Endothelial cell of umbilical vein (primary cell): ENCODE results near the gene TOP2A. TPM values are rescaled to one million over a fixed set of nuclear protein-coding genes. Genes with fewer than 3 reads are reported as not detected.

Experiments
- BruUV-seq: library from RNA; stranded (reverse); fragments of 400-500 nt; replicated peaks from 2 replicates; lab custom pipeline; 2021; lab: Mats Ljungman, UMichigan
- CTCF ChIA-PET: fragments of 300-600, 350-600 bp; sonication (Branson Sonifier 250); formaldehyde crosslinking; loops from one replicate; lab custom pipeline; 2021; ENCODE audit warnings: antibody characterized with exemption, inconsistent platforms; lab: Charles Lee
- POLR2A ChIA-PET: fragments of 300-600, 350-600 bp; sonication (Branson Sonifier 250); formaldehyde crosslinking; loops from one replicate; lab custom pipeline; 2021; ENCODE audit warnings: antibody characterized with exemption, inconsistent platforms; lab: Charles Lee
- DNase-seq: peaks from one replicate; pipeline ENCODE4 v3.0.0-alpha.2; 2011; ENCODE audit warnings: low read depth, low spot score
- FAIRE-seq: peaks from 2 replicates; lab custom pipeline; 2011; peaks lifted over from hg19 to GRCh38; lab: Jason Lieb, UNC
- H2AFZ ChIP-seq: 2 replicates; pipeline ENCODE4 v1.6.0; 2012; ENCODE audit warnings: low read depth, low read length, control low read depth, inconsistent platforms
- H3K27ac ChIP-seq: 2 replicates; pipeline ENCODE4 v1.5.1; 2011; ENCODE audit warnings: low read depth, mild to moderate bottlenecking, control low read depth, low read length, moderate library complexity; ENCODE audit not compliant: insufficient read depth
- H3K27me3 ChIP-seq, 2 experiments: 2 replicates each; pipeline versions ENCODE4 v1.6.0 to v1.6.1; 2011; ENCODE audit warnings: low read length in 2 of 2, mixed read lengths in 1 of 2; ENCODE audit not compliant: control insufficient read depth in 2 of 2, insufficient read depth in 2 of 2
- H3K36me3 ChIP-seq, 2 experiments: 2 replicates in 1 of 2; 3 replicates in 1 of 2; pipeline ENCODE4 v1.5.1; 2011; ENCODE audit warnings: low read length in 2 of 2, mild to moderate bottlenecking in 1 of 2, moderate library complexity in 1 of 2; ENCODE audit not compliant: control insufficient read depth in 2 of 2, insufficient read depth in 2 of 2; ENCODE audit errors: extremely low read depth in 1 of 2
- H3K4me1 ChIP-seq: 3 replicates; pipeline ENCODE4 v1.5.1; 2011; ENCODE audit warnings: mild to moderate bottlenecking, low read length; ENCODE audit not compliant: control insufficient read depth, insufficient read depth; ENCODE audit errors: extremely low read depth
- H3K4me2 ChIP-seq: 2 replicates; pipeline ENCODE4 v1.6.1; 2011; ENCODE audit warnings: low read length, control low read depth, mixed read lengths; ENCODE audit not compliant: insufficient read depth
- H3K4me3 ChIP-seq, 3 experiments: fragments of 200-600 bp in 1 of 3; sonication (generic), shearing (Covaris generic) in 1 of 3; replicated peaks in 1 of 3; 2 replicates each; pipeline ENCODE4 v1.5.1; 2011 to 2016; ENCODE audit warnings: control low read depth in 3 of 3, low read length in 3 of 3, mild to moderate bottlenecking in 2 of 3, inconsistent platforms in 1 of 3, low read depth in 1 of 3, moderate library complexity in 1 of 3; ENCODE audit not compliant: insufficient read depth in 1 of 3
- H3K79me2 ChIP-seq: 2 replicates; pipeline ENCODE4 v1.6.0; 2012; ENCODE audit warnings: low read length, inconsistent platforms; ENCODE audit not compliant: control insufficient read depth, insufficient read depth
- H3K9ac ChIP-seq: replicated peaks from 2 replicates; pipeline ENCODE3; 2011; ENCODE audit warnings: low read length, control low read depth; ENCODE audit not compliant: insufficient read depth; ENCODE audit errors: extremely low read depth
- H3K9me1 ChIP-seq: replicated peaks from 3 replicates; pipeline ENCODE4 v1.6.0; 2011; ENCODE audit warnings: mild to moderate bottlenecking, low read length; ENCODE audit not compliant: control insufficient read depth, insufficient read depth; ENCODE audit errors: extremely low read depth
- H3K9me3 ChIP-seq: replicated peaks from 2 replicates; pipeline ENCODE4 v1.5.1; 2012; ENCODE audit warnings: low read length, inconsistent platforms; ENCODE audit not compliant: control insufficient read depth, insufficient read depth
- H4K20me1 ChIP-seq: replicated peaks from 2 replicates; pipeline ENCODE3; 2011; ENCODE audit warnings: mild to moderate bottlenecking, low read length; ENCODE audit not compliant: control insufficient read depth, insufficient read depth; ENCODE audit errors: extremely low read depth
- EZH2 ChIP-seq: IDR thresholded peaks from 2 replicates; pipeline ENCODE4 v1.6.1; 2012; ENCODE audit warnings: borderline replicate concordance, low read depth, mild to moderate bottlenecking, moderate library complexity, low read length, inconsistent platforms; ENCODE audit not compliant: severe bottlenecking
- FOS ChIP-seq: IDR thresholded peaks from 2 replicates; pipeline ENCODE4 v1.6.1; 2011; ENCODE audit warnings: mild to moderate bottlenecking, low read length, moderate library complexity, borderline replicate concordance; ENCODE audit not compliant: insufficient read depth
- GATA2 ChIP-seq: IDR thresholded peaks from 2 replicates; pipeline ENCODE4 v1.7.0; 2011; ENCODE audit warnings: low read depth, mild to moderate bottlenecking, moderate library complexity, mixed read lengths, low read length; ENCODE audit not compliant: insufficient read length, insufficient read depth
- JUN ChIP-seq: IDR thresholded peaks from 2 replicates; pipeline ENCODE4 v1.6.1; 2011; ENCODE audit warnings: borderline replicate concordance, low read depth; ENCODE audit not compliant: insufficient read length, insufficient read depth
- MYC ChIP-seq: IDR thresholded peaks from one replicate; pipeline ENCODE4 v1.6.1; 2011; ENCODE audit warnings: mild to moderate bottlenecking, low read depth, low read length
- POLR2A ChIP-seq: IDR thresholded peaks from 2 replicates; pipeline ENCODE4 v1.6.1; 2012; ENCODE audit warnings: low read depth, mild to moderate bottlenecking, control low read depth, low read length
- POLR2AphosphoS5 ChIP-seq: IDR thresholded peaks from 2 replicates; pipeline ENCODE4 v1.6.1; 2012; ENCODE audit warnings: low read depth, mild to moderate bottlenecking, control low read depth, low read length, moderate library complexity; ENCODE audit not compliant: insufficient read depth
- dilution Hi-C: fragments of 300-500 bp; cut with MboI; formaldehyde crosslinking; loops from one replicate; pipeline ENCODE4 v1.15.0; 2019; ENCODE audit warnings: low sequenced_read_pairs; ENCODE audit not compliant: extremely low pct_ligation_motif_present
- intact Hi-C: fragments of 100-400 bp; cut with micrococcal nuclease; formaldehyde crosslinking; loops from one replicate; pipeline ENCODE4 v1.10.0; 2022
- polyA plus RNA-seq, 4 experiments: library from polyadenylated mRNA; depleted of rRNA in 3 of 4; stranded (reverse) in 3 of 4; unstranded in 1 of 4; fragments of >200 nt; gene quantifications; 2 replicates each; pipeline versions ENCODE4 v1.2.1 to v1.2.3, GENCODE V29; 2011 to 2012; ENCODE audit warnings: missing spikeins in 1 of 4
- total RNA-seq: library from RNA; stranded (reverse); gene quantifications from 2 replicates; pipeline ENCODE4 v1.2.3, GENCODE V29; 2021
- TF ChIP-seq, protein P1 (sequence below): IDR thresholded peaks from 2 replicates; pipeline ENCODE4 v1.6.1; 2011; ENCODE audit not compliant: insufficient read depth, insufficient read length
- TF ChIP-seq, protein P2 (sequence below), 2 donors: IDR thresholded peaks; 1 replicate in 1 of 2; 2 replicates in 1 of 2; pipeline ENCODE4 v1.5.1; 2011; ENCODE audit warnings: low read length in 2 of 2, mild to moderate bottlenecking in 2 of 2, moderate library complexity in 2 of 2, control low read depth in 1 of 2, inconsistent platforms in 1 of 2, low read depth in 1 of 2; ENCODE audit not compliant: insufficient read depth in 1 of 2; ENCODE audit errors: extremely low read depth in 1 of 2

Gene TOP2A
- total and polyA plus RNA-seq, 2 donors (not counting 3 experiments of a cell fraction or from before 2014, with no cell fraction given), result 31.3 to 160 TPM

DNA sequence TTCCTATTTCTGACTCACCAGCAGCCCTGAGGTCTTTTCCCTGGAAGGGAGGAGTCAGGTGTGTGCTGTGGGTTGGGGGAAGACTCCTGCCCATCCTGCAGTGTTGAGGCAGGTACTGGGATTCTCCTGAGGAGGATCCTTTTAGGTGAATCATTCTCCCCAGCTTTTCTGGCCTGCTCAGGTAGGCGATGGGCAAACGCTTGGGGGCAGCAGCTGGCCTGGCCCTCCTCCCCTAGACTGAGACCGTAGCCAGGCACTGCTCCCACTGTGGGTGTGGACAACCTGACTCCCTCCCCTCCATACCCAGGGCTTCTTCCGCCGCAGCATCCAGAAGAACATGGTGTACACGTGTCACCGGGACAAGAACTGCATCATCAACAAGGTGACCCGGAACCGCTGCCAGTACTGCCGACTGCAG is 68.2 kb downstream of the TOP2A start:
- H3K9me1 ChIP-seq, result no peaks in the 10 kb centered on the region
- ChIA-PET CTCF (interaction anchor here (10.6 to 18.3 kb wide), 2 partner anchors 32 to 44 kb away, joined by 109 to 530 read pairs; partner anchors contain the start of gene RARA), POLR2A (no interaction called here)
- no peak overlapping the region for H3K9ac ChIP-seq
- DNase-seq (no peak), FAIRE-seq (peak; percentile 54)
- H3K36me3 ChIP-seq, result peaks cover 3 to 40% of the 10 kb centered on the region in 2 experiments
- no peak overlapping the region for H3K4me2 ChIP-seq
- dilution Hi-C loops, result no loop called here
- H3K9me3 ChIP-seq, result no peaks in the 10 kb centered on the region
- H2AFZ ChIP-seq, result no peak overlapping the region
- intact Hi-C loops, result loop anchor here (5.0 kb wide), 1 partner anchor 132 kb away; the partner anchor contains the start of gene WIPF2
- TF ChIP-seq JUN, result no peak
- no peak for TF ChIP-seq FOS
- TF ChIP-seq MYC, result no peak
- TF ChIP-seq, protein P1, sequence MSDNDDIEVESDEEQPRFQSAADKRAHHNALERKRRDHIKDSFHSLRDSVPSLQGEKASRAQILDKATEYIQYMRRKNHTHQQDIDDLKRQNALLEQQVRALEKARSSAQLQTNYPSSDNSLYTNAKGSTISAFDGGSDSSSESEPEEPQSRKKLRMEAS, result no peak
- no peak for TF ChIP-seq POLR2A
- TF ChIP-seq GATA2, result no peak
- TF ChIP-seq, protein P2, sequence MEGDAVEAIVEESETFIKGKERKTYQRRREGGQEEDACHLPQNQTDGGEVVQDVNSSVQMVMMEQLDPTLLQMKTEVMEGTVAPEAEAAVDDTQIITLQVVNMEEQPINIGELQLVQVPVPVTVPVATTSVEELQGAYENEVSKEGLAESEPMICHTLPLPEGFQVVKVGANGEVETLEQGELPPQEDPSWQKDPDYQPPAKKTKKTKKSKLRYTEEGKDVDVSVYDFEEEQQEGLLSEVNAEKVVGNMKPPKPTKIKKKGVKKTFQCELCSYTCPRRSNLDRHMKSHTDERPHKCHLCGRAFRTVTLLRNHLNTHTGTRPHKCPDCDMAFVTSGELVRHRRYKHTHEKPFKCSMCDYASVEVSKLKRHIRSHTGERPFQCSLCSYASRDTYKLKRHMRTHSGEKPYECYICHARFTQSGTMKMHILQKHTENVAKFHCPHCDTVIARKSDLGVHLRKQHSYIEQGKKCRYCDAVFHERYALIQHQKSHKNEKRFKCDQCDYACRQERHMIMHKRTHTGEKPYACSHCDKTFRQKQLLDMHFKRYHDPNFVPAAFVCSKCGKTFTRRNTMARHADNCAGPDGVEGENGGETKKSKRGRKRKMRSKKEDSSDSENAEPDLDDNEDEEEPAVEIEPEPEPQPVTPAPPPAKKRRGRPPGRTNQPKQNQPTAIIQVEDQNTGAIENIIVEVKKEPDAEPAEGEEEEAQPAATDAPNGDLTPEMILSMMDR (IDR thresholded peaks at IDR 0.05; ENCODE audit: extremely low read depth in 1 of 2, insufficient read depth in 1 of 2, low read depth in 1 of 2, low read length in 2 of 2), result no peak
- no peak for TF ChIP-seq POLR2AphosphoS5
- TF ChIP-seq EZH2, result no peak
- no peaks in the 10 kb centered on the region for H4K20me1 ChIP-seq
- H3K27ac ChIP-seq, result no peak overlapping the region
- BruUV-seq, result no TSS peak
- no peak overlapping the region for H3K4me3 ChIP-seq
- H3K4me1 ChIP-seq, result peaks cover 53% of the 10 kb centered on the region
- H3K27me3 ChIP-seq, result no peaks in the 10 kb centered on the region
- peaks cover 53% of the 10 kb centered on the region for H3K79me2 ChIP-seq
